Adipocyte (in vitro differentiated cells): ENCODE measurements around the gene DUSP5.

ENCODE experiments used
- DNase-seq: peaks from one replicate; pipeline ENCODE4 v3.0.0-alpha.2; 2015; ENCODE audit warnings: low read depth
- H3K27me3 ChIP-seq: replicated peaks from 2 replicates; pipeline ENCODE4 v1.7.0; 2013; ENCODE audit warnings: mild to moderate bottlenecking, low read length, moderate library complexity; ENCODE audit not compliant: control insufficient read depth, insufficient read depth
- H3K36me3 ChIP-seq: 2 replicates; pipeline ENCODE4 v1.7.0; 2013; ENCODE audit warnings: low read length, mild to moderate bottlenecking, moderate library complexity; ENCODE audit not compliant: control insufficient read depth, insufficient read depth, severe bottlenecking
- H3K4me1 ChIP-seq: 2 replicates; pipeline ENCODE4 v1.7.0; 2013; ENCODE audit warnings: mild to moderate bottlenecking, low read length, moderate library complexity; ENCODE audit not compliant: control insufficient read depth, insufficient read depth
- H3K4me3 ChIP-seq: 2 replicates; pipeline ENCODE4 v1.7.0; 2013; ENCODE audit warnings: mild to moderate bottlenecking, low read length, moderate library complexity
- H3K9ac ChIP-seq: 2 replicates; pipeline ENCODE4 v1.7.0; 2013; ENCODE audit warnings: mild to moderate bottlenecking, low read length, moderate library complexity
- H3K9me3 ChIP-seq: 2 replicates; pipeline ENCODE4 v1.7.0; 2013; ENCODE audit warnings: mild to moderate bottlenecking, low read length, moderate library complexity; ENCODE audit not compliant: control insufficient read depth

The DUSP5 gene

DNA sequence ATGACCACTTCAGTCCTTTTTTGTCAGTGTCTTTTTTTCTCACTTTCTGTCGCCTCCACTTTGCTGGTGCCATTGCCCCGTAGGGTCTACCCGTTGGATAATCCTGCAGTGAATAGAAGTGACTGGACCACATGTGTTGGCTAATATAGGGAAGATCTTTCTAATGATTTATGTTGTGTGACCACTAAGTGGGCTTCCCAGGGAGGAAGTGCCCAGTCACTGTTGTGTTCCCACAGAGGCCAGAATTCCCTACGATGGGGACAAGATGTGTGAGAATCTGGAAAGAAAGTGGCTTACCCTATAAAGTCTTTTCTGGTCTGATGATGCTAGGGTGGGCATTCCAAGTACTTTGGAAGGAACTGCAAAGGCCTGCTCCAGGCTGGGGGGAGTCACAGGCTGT lies 41.4 kb downstream of the DUSP5 start:
- H3K4me3 ChIP-seq = no peak overlapping the region
- no peaks in the 10 kb centered on the region for H3K27me3 ChIP-seq
- H3K4me1 ChIP-seq = peaks cover 15% of the 10 kb centered on the region
- H3K9ac ChIP-seq = no peak overlapping the region
- no peaks in the 10 kb centered on the region for H3K36me3 ChIP-seq
- H3K9me3 ChIP-seq = no peaks in the 10 kb centered on the region
- no peak for DNase-seq

DNA sequence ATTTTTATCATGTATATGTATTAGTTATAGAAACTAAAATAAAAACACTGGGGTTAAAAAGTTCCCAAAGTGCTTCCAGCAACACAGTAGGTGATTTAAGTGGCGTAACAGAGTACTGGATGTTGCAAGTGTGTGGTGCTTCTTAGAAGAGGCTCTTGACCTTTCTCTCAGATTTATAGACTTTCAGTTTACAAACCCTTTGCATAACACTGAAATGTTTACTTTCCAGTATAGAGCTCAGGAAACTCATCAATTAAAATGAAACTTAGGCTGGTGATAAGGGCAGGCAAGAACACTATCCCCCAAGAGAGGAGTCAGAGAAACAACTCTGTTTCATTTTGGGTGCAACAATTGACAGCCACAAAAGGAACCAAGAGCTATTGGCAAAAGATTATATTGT lies 42.3 kb downstream of the DUSP5 start:
- peaks cover 19% of the 10 kb centered on the region for H3K4me1 ChIP-seq
- H3K27me3 ChIP-seq = no peaks in the 10 kb centered on the region
- no peak overlapping the region for H3K4me3 ChIP-seq

DNA sequence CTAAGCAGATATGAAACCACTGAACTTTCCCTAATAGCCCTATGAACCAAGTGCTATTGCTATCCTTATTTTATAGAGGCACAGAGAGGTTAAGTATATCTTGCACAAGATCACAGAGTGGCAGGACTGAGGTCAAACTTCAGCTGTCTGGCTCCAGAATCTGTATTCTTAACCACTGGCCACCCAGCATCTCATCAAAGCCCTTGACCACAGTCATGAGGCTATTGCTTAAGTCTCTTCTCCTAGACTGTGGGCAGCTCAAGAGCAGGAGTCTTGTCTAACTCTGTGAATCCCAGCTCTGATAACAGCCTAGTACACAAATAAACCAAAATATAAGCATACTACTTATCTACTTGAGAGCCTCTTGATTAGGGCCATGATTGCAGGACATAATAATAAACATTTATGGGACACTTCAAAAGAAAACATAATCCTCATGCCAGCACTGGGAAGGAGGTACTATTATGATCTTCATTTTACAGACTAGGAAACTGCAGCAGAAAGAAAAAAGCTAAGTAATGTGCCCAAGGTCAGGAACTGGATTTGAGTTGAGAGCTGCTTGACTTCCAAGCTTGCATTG lies 47.3 kb downstream of the DUSP5 start:
- Histone ChIP-seq H3K4me1 (peaks cover 20% of the 10 kb centered on the region), H3K36me3 (no peaks in the 10 kb centered on the region), H3K9me3 (no peaks in the 10 kb centered on the region), H3K4me3 (no peak overlapping the region), H3K27me3 (no peaks in the 10 kb centered on the region), H3K9ac (no peak overlapping the region)
- peak; percentile 48 for DNase-seq

More for the DNA sequence above, 42.3 kb downstream of the DUSP5 start:
- DNase-seq = no peak
- H3K9me3 ChIP-seq = no peaks in the 10 kb centered on the region
- no peak overlapping the region for H3K9ac ChIP-seq
- no peaks in the 10 kb centered on the region for H3K36me3 ChIP-seq

DNA sequence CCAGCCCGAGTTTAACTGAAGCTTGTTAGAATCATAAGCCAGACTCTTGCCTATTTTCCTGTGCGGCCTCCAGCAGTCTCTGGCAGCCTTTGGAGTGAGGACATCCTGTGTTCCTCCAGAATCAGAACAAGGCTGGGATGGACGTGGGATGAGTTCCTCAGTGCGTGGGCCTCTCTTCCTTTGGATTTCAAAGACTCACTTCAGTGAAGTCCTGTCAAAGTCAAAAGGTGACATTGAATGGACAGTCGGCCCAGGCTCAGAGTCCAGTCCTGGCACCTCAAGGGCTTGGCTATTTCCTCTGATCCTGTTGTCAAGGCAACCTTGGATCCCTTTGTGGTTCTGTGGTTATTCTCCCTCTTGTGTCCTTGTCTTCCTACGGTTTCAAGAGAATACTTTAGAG lies 48.4 kb downstream of the DUSP5 start:
- Histone ChIP-seq H3K9ac (no peak overlapping the region), H3K36me3 (no peaks in the 10 kb centered on the region), H3K27me3 (no peaks in the 10 kb centered on the region), H3K4me3 (no peak overlapping the region), H3K4me1 (peaks cover 14% of the 10 kb centered on the region), H3K9me3 (no peaks in the 10 kb centered on the region)
- DNase-seq = no peak

DNA sequence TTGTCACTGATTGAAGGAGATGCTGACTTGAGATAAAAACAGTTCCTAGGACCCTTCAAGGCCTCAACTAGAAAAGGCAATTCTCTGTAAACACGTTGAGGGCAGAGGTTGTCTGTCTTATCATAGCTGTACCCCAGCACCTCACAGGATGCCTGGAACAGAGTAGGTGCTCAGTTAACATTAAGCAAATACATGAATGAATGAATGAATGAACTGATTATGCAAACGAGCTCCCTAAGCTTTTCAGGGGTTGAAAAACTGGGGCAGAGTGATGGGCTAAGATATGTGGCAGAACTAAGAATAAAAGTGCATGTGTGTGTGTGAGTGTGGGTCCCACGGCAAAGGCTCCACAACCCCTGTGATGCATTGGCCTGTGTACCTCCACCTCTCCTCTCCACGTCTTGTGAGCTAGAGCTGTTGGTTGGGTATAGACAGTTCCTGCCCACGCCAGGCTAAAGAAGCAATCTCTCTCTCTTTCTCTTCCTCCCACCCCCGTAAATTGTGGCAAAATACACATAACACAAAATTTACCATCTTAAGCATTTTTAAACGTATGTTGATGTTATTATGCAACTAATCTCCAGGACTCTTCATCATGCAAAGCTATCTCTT lies 48.9 kb downstream of the DUSP5 start:
- peaks cover 14% of the 10 kb centered on the region for H3K4me1 ChIP-seq
- DNase-seq = no peak
- H3K9me3 ChIP-seq = no peaks in the 10 kb centered on the region
- H3K27me3 ChIP-seq = no peaks in the 10 kb centered on the region
- H3K9ac ChIP-seq = no peak overlapping the region
- H3K4me3 ChIP-seq = no peak overlapping the region
- no peaks in the 10 kb centered on the region for H3K36me3 ChIP-seq

DNA sequence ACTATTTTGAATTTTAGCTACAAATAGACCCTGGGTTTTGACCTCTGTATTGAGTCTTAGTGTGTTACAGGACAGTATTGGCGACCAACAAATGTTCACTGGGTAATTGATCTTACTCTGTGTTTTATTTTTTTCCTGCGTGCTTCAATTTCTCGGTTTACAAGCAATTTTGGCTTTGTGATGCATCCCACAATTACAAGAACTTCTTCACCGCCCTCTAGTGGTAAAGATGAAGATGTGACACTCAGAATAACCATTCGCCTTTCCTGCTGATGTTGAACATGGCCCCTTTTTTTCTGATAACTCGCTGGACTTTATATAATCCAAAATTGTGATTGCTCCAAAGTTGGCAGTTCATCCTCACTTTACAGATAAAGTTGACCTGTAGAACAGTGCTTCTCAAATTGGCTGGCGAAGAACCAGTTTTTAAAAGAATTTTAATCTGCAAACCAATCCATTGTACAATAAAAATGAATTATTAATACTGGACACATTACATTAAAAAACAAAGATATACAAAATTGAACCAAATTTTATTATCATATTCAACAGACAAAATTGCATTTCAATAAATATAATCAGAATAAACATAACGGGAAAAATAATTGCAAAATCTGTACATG lies 49.5 kb downstream of the DUSP5 start:
- Histone ChIP-seq H3K4me3 (no peak overlapping the region), H3K4me1 (peaks cover 14% of the 10 kb centered on the region), H3K36me3 (no peaks in the 10 kb centered on the region), H3K9ac (peak overlapping the region; percentile 13), H3K27me3 (no peaks in the 10 kb centered on the region), H3K9me3 (no peaks in the 10 kb centered on the region)
- DNase-seq = peak; percentile 92

DNA sequence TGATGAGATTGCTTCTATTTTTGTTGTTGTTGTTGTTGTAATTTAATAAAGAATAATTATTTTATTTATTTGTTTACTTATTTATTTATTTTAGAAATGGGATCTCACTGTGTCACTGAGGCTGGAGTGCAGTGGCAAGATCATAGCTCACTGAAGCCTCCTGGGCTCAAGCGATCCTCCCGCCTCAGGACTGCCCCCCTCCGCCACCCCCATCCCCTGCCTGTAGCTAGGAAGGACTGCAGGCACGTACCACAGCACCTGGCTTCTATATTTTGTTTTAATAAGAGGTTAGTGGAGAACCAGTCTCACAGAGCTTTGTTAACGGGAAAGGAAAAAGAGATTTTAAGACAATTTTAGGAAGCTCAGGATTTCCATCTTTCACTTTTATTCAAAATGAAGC lies 50.3 kb downstream of the DUSP5 start:
- no peak overlapping the region for H3K4me3 ChIP-seq
- DNase-seq = no peak
- no peaks in the 10 kb centered on the region for H3K36me3 ChIP-seq
- no peaks in the 10 kb centered on the region for H3K9me3 ChIP-seq
- no peaks in the 10 kb centered on the region for H3K27me3 ChIP-seq
- H3K4me1 ChIP-seq = peaks cover 14% of the 10 kb centered on the region
- no peak overlapping the region for H3K9ac ChIP-seq

DNA sequence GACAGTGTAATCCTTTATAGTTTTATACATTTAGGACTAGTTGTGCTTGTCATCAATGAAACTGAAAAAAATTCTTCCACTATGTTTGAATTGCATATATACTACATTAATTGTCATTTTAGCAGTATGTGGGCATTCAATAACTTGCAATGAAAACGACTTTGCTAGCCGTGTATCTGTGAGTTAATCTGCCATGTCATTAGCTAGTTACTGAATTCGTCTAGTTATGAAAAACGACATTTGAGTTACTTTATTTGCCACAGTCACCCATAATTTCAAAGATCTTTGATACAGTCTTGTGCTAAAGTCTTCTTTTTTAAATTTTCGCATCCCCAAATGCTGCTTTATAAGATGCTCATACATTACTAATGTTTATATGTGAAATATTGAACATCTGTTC lies 51.5 kb downstream of the DUSP5 start:
- H3K4me1 ChIP-seq = peaks cover 14% of the 10 kb centered on the region
- H3K9ac ChIP-seq = no peak overlapping the region
- DNase-seq = no peak
- H3K27me3 ChIP-seq = no peaks in the 10 kb centered on the region
- no peaks in the 10 kb centered on the region for H3K36me3 ChIP-seq
- H3K9me3 ChIP-seq = no peaks in the 10 kb centered on the region
- no peak overlapping the region for H3K4me3 ChIP-seq

DNA sequence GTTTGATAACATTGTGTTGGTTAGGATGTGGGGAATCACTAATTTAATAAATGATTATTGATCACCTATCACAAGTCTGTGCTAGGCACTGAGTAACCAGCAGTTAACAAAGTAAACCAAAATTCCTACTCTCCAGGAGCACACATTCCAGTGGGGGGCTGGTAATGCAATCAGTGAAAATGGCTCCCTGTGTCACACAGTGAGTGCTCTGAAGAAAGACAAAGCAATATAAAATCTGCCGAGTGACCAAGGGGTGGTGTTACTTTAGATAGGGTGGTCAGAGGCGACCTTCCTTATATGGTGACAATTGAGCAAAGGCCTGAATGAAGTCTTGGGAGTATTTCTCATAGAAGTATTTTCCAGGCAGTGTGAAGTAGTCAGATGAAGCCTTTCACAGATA lies 56.2 kb downstream of the DUSP5 start:
- Histone ChIP-seq H3K27me3 (no peaks in the 10 kb centered on the region), H3K36me3 (no peaks in the 10 kb centered on the region), H3K4me1 (no peaks in the 10 kb centered on the region), H3K4me3 (no peak overlapping the region), H3K9me3 (no peaks in the 10 kb centered on the region), H3K9ac (no peak overlapping the region)
- DNase-seq = no peak

DNA sequence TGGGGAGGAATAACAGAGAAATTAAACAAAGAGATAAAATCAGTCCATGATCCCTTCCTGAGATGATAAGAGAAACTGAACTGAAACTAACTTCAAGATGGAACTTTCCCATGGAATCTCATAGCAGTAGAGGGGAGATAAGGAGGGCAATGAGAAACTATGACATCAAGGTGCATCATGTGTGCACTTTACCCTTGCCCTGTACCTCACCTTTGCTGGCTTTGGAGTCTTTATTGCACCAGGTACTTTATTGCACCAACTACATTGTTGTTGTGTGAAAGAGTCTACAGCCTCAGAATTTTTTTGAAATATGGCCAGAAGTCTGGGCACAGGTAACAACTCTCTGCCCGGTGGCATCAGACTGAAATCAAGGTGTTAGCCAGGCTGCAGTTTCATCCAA lies 58.6 kb downstream of the DUSP5 start:
- H3K4me3 ChIP-seq = no peak overlapping the region
- H3K36me3 ChIP-seq = no peaks in the 10 kb centered on the region
- no peak for DNase-seq
- no peaks in the 10 kb centered on the region for H3K9me3 ChIP-seq
- H3K27me3 ChIP-seq = no peaks in the 10 kb centered on the region
- H3K9ac ChIP-seq = no peak overlapping the region
- no peaks in the 10 kb centered on the region for H3K4me1 ChIP-seq

DNA sequence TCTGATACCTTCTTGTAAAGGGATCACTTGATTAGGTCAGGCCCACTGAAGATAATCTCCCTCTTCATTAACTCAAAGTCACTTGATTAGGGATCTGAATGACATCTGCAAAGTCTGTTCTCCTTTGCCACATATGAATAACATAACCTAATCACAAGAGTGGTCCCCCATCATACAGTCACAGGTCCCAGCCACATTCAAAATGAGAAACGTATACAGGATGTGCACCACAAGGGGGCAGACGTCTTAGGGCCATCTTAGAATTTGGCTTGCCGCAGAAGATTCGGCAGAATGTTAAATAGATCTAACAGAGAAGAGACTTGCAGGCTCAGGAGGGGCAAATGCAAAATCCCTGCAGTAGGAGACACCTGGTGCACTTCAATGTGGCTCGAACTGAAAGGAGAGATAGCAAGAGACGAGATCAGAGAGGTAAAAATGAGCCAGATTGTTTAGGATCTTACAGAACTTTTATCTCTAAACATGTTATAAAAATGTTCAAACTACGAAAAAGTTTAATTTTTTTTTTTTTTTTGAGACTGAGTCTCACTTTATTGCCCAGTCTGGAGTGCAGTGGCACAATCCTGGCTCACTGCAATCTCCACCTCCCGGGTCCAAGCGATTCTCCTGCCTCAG lies 59.4 kb downstream of the DUSP5 start:
- H3K4me3 ChIP-seq = no peak overlapping the region
- no peaks in the 10 kb centered on the region for H3K27me3 ChIP-seq
- DNase-seq = peak; percentile 70
- no peaks in the 10 kb centered on the region for H3K4me1 ChIP-seq
- no peak overlapping the region for H3K9ac ChIP-seq
- no peaks in the 10 kb centered on the region for H3K9me3 ChIP-seq
- H3K36me3 ChIP-seq = no peaks in the 10 kb centered on the region
